Measurements from ENCODE around the gene SMAD7.

SMAD7 gene

GRCh38 chr18:48985161-48985560, 34.4 kb upstream of the SMAD7 start:
- DNase-seq (ENCODE audit: low read depth) = no peak
- TF ChIP-seq, protein P1, sequence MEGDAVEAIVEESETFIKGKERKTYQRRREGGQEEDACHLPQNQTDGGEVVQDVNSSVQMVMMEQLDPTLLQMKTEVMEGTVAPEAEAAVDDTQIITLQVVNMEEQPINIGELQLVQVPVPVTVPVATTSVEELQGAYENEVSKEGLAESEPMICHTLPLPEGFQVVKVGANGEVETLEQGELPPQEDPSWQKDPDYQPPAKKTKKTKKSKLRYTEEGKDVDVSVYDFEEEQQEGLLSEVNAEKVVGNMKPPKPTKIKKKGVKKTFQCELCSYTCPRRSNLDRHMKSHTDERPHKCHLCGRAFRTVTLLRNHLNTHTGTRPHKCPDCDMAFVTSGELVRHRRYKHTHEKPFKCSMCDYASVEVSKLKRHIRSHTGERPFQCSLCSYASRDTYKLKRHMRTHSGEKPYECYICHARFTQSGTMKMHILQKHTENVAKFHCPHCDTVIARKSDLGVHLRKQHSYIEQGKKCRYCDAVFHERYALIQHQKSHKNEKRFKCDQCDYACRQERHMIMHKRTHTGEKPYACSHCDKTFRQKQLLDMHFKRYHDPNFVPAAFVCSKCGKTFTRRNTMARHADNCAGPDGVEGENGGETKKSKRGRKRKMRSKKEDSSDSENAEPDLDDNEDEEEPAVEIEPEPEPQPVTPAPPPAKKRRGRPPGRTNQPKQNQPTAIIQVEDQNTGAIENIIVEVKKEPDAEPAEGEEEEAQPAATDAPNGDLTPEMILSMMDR (conservative IDR thresholded peaks at IDR 0.05; ENCODE audit: low read depth, low read length) = no peak
- H3K4me3 ChIP-seq (ENCODE audit: low read depth, low read length) = no peak overlapping the region

DNA sequence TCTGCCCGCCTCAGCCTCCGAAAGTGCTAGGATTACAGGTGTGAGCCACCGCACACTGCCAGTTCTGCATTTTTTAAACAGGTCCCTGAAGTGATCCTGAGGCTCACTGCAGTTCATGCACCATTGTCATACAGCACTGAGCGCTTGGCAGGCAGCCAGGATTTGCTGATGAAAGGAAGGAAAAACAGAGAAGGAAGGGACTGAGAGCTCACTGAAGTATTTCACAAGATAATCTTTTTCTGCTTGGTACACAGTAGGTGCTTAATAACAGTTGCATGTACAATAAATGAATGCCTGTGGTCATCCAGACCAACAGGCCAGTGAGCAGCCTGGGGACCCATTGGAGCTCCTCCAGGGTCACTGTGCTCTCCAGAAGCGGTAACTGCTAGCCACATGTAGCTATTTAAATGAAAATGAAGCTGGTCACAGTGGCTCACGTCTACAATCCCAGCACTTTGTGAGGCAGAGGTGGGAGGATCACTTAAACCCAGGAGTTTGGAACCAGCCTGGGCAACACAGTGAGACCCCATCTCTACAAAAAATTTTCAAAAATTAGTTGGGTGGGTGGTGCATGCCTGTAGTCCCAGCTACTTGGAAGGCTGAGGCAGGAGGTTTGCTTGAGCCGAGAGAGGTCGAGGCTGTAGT, 33.1 kb upstream of the SMAD7 start:
- TF ChIP-seq, protein P1 (conservative IDR thresholded peaks at IDR 0.05; ENCODE audit: low read depth, low read length) = no peak
- peak; percentile 38 for DNase-seq (ENCODE audit: low read depth)
- H3K4me3 ChIP-seq (ENCODE audit: low read depth, low read length) = no peak overlapping the region

DNA sequence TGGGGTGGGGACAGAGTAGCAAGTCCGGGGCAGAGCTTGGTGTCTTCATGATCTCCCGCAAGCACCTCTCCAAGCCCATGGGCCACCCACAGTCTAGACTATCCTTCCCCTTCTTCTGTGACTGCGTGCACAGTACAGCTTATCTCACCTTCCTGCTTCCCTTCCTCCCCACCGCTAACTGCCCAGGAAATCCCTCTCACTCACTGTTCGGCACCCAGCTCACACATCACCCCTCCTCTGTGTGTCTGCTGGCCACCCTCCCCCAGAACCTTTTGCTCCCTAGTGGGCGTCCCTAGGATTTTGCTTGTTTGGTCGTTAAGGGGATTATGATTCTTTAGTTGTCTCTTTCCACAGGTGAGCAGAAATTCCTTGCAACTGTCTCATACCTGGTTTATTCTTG, 31.5 kb upstream of the SMAD7 start:
- TF ChIP-seq, protein P1 (conservative IDR thresholded peaks at IDR 0.05; ENCODE audit: low read depth, low read length) = no peak
- DNase-seq (ENCODE audit: low read depth) = no peak
- no peak overlapping the region for H3K4me3 ChIP-seq (ENCODE audit: low read depth, low read length)

- peak; percentile 64 for DNase-seq (ENCODE audit: low read depth)
- no peak overlapping the region for H3K4me3 ChIP-seq (ENCODE audit: low read depth, low read length)
- TF ChIP-seq, protein P1 (conservative IDR thresholded peaks at IDR 0.05; ENCODE audit: low read depth, low read length) = no peak
These were observed 29.5 kb upstream of the SMAD7 start for GRCh38 chr18:48979944-48980890.

GRCh38 chr18:48977914-48978313, 27.1 kb upstream of the SMAD7 start:
- H3K4me3 ChIP-seq (ENCODE audit: low read depth, low read length) = no peak overlapping the region
- no peak for DNase-seq (ENCODE audit: low read depth)
- TF ChIP-seq, protein P1 (conservative IDR thresholded peaks at IDR 0.05; ENCODE audit: low read depth, low read length) = no peak

- TF ChIP-seq, protein P1 (conservative IDR thresholded peaks at IDR 0.05; ENCODE audit: low read depth, low read length) = no peak
- peak overlapping the region; percentile 66 for H3K4me3 ChIP-seq (ENCODE audit: low read depth, low read length)
- DNase-seq (ENCODE audit: low read depth) = peak; percentile 38
These were observed 25.3 kb upstream of the SMAD7 start for GRCh38 chr18:48975817-48976649.
